NT2/D1 (cell line): ENCODE data around the gene LTBP1.

Source experiments
- DNase-seq: peaks from one replicate; pipeline ENCODE4 v3.0.0-alpha.2; 2011; ENCODE audit warnings: low read depth, low spot score
- H3K27me3 ChIP-seq: 2 replicates; pipeline ENCODE4 v1.6.0; 2011; ENCODE audit warnings: mild to moderate bottlenecking; ENCODE audit not compliant: insufficient read length, insufficient read depth
- H3K36me3 ChIP-seq: 2 replicates; pipeline ENCODE4 v1.6.1; 2011; ENCODE audit warnings: mild to moderate bottlenecking, low read length, mixed read lengths; ENCODE audit not compliant: insufficient read depth, insufficient read length
- H3K4me1 ChIP-seq: 2 replicates; pipeline ENCODE4 v1.5.1; 2011; ENCODE audit not compliant: insufficient read depth, insufficient read length
- H3K4me3 ChIP-seq: 2 replicates; pipeline ENCODE4 v1.5.1; 2011; ENCODE audit warnings: low read depth; ENCODE audit not compliant: insufficient read length
- H3K9ac ChIP-seq: 2 replicates; pipeline ENCODE4 v1.6.0; 2011; ENCODE audit warnings: low read depth; ENCODE audit not compliant: insufficient read length
- H3K9me3 ChIP-seq: 2 replicates; pipeline ENCODE4 v1.5.1; 2011; ENCODE audit warnings: mild to moderate bottlenecking, low read length; ENCODE audit not compliant: insufficient read depth
- SUZ12 ChIP-seq: IDR thresholded peaks from 2 replicates; pipeline ENCODE4 v1.6.1; 2011; ENCODE audit not compliant: insufficient read length, insufficient read depth; ENCODE audit errors: extremely low read depth
- YY1 ChIP-seq: IDR thresholded peaks from 2 replicates; pipeline ENCODE4 v1.6.1; 2011; ENCODE audit not compliant: insufficient read length, insufficient read depth
- ZNF274 ChIP-seq: IDR thresholded peaks from 2 replicates; pipeline ENCODE4 v1.6.1; 2011; ENCODE audit warnings: mild to moderate bottlenecking, low read depth, low read length

Gene LTBP1, protein sequence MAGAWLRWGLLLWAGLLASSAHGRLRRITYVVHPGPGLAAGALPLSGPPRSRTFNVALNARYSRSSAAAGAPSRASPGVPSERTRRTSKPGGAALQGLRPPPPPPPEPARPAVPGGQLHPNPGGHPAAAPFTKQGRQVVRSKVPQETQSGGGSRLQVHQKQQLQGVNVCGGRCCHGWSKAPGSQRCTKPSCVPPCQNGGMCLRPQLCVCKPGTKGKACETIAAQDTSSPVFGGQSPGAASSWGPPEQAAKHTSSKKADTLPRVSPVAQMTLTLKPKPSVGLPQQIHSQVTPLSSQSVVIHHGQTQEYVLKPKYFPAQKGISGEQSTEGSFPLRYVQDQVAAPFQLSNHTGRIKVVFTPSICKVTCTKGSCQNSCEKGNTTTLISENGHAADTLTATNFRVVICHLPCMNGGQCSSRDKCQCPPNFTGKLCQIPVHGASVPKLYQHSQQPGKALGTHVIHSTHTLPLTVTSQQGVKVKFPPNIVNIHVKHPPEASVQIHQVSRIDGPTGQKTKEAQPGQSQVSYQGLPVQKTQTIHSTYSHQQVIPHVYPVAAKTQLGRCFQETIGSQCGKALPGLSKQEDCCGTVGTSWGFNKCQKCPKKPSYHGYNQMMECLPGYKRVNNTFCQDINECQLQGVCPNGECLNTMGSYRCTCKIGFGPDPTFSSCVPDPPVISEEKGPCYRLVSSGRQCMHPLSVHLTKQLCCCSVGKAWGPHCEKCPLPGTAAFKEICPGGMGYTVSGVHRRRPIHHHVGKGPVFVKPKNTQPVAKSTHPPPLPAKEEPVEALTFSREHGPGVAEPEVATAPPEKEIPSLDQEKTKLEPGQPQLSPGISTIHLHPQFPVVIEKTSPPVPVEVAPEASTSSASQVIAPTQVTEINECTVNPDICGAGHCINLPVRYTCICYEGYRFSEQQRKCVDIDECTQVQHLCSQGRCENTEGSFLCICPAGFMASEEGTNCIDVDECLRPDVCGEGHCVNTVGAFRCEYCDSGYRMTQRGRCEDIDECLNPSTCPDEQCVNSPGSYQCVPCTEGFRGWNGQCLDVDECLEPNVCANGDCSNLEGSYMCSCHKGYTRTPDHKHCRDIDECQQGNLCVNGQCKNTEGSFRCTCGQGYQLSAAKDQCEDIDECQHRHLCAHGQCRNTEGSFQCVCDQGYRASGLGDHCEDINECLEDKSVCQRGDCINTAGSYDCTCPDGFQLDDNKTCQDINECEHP (N-terminal part only)

DNA sequence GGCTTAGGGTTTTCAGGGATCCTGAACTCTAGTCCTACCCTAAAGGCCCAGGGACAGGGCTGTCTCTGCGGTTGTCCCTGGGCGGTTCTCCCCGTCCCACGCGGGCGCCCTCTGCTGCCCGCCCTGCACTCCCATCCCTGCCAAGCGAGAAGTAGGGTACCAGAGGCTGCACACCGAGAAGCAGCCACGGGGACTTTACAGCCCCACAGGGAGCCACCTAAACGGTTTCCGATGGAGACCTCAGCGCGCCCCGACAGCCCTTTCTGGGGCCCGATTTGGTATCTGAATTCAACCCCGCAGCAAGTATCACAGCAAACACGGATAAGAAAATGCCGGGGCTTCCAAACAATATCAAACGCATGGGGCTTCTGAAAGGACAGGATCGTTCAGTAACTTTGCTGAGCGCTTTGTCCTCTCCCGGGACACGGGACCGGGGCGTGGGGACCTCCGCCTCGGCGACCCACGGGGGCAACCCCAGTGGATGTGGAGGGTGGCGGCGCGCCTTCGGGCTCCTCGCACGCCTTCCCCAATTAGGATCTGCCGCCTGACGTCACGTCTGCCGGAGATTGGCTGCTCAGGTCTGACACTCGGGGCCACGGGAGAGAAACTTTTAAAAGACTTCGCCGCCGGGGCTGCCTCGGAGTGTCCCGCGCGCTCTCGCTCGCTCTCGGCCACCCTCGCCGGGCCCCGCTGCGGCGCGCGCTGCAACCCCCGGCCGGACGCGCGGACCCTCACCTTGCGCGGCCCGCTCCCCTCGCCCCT is at the start of gene LTBP1:
Gene LTBP1, plus strand, starts transcription at position 640 of the 762 bp plus-strand sequence. CDS start 372 bp downstream, outside the sequence.
- Histone ChIP-seq H3K4me1 (no peaks in the 10 kb centered on the region), H3K9ac (peak within 1 kb of the TSS; percentile 85), H3K27me3 (no peaks in the 10 kb centered on the region), H3K4me3 (peak within 1 kb of the TSS; percentile 55), H3K9me3 (no peaks in the 10 kb centered on the region), H3K36me3 (no peaks in the 10 kb centered on the region)
- TF ChIP-seq ZNF274, result no peak
- no peak for TF ChIP-seq YY1
- TF ChIP-seq SUZ12, result no peak
- peak; percentile 59 for DNase-seq

- Histone ChIP-seq H3K4me1 (no peaks in the 10 kb centered on the region), H3K4me3 (no peak overlapping the region), H3K27me3 (no peaks in the 10 kb centered on the region), H3K9me3 (no peaks in the 10 kb centered on the region), H3K36me3 (no peaks in the 10 kb centered on the region), H3K9ac (no peak overlapping the region)
- TF ChIP-seq SUZ12 (no peak), ZNF274 (no peak), YY1 (no peak)
- DNase-seq, result no peak
Observed at GRCh38 chr2:32900246-32900973, 46.3 kb upstream of the LTBP1 start.

- DNase-seq, result no peak
- TF ChIP-seq YY1 (no peak), SUZ12 (no peak), ZNF274 (no peak)
- Histone ChIP-seq H3K27me3 (no peaks in the 10 kb centered on the region), H3K4me3 (no peak overlapping the region), H3K36me3 (no peaks in the 10 kb centered on the region), H3K4me1 (no peaks in the 10 kb centered on the region), H3K9ac (no peak overlapping the region), H3K9me3 (no peaks in the 10 kb centered on the region; the same call in 1 of the 2 replicates)
Observed at GRCh38 chr2:32901313-32901712, 45.4 kb upstream of the LTBP1 start.

DNA sequence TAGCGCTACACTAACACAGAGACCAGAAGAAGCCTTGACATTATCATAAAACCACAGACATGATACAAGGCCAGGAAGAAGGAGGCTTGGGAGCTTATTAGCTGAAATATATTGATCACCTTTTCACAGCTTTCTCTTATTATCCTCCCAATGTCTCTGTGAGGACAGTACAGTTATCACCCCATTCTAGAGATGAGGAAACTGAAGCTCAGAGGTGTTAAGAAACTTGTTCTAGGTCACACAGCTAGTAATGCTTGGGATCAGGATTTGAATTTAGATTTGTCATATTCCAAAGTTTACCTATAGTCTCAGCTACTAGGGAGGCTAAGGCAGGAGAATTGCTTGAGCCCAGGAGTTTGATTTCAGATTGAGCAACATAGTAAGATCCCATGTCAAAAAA is 44.6 kb upstream of the LTBP1 start:
- no peak overlapping the region for H3K4me3 ChIP-seq
- H3K9ac ChIP-seq, result no peak overlapping the region
- H3K9me3 ChIP-seq, result no peaks in the 10 kb centered on the region; the same call in 1 of the 2 replicates
- no peaks in the 10 kb centered on the region for H3K4me1 ChIP-seq
- H3K36me3 ChIP-seq, result no peaks in the 10 kb centered on the region
- TF ChIP-seq YY1, result no peak
- TF ChIP-seq SUZ12, result no peak
- TF ChIP-seq ZNF274, result no peak
- H3K27me3 ChIP-seq, result no peaks in the 10 kb centered on the region
- no peak for DNase-seq

DNA sequence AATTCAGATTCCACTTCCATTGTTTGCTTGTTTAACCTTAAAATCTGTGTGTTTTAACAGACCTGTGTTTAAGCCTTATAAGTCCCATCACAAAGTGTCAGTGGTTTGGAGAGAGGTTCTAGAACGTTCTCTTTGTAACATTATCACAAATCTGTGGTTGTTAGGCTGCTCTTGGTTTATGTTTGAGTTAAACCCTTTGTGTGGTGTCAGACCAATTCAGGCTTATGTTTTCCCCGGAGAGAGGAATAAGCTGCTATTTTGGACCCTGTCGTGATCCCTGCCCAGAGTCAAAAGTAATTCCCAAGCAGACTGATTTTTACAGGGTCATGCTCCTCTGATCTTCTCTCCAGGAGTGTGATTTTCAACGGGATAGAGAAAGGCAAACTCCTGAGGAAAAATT is 43.8 kb upstream of the LTBP1 start:
- Histone ChIP-seq H3K9me3 (no peaks in the 10 kb centered on the region; the same call in 1 of the 2 replicates), H3K9ac (no peak overlapping the region), H3K4me1 (no peaks in the 10 kb centered on the region), H3K4me3 (no peak overlapping the region), H3K27me3 (no peaks in the 10 kb centered on the region), H3K36me3 (no peaks in the 10 kb centered on the region)
- no peak for DNase-seq
- TF ChIP-seq YY1, result no peak
- TF ChIP-seq SUZ12, result no peak
- no peak for TF ChIP-seq ZNF274

- H3K36me3 ChIP-seq, result no peaks in the 10 kb centered on the region
- no peak overlapping the region for H3K9ac ChIP-seq
- no peak for DNase-seq
- no peak for TF ChIP-seq YY1
- TF ChIP-seq ZNF274, result no peak
- TF ChIP-seq SUZ12, result no peak
- H3K27me3 ChIP-seq, result no peaks in the 10 kb centered on the region
- H3K9me3 ChIP-seq, result no peaks in the 10 kb centered on the region; the same call in 1 of the 2 replicates
- no peaks in the 10 kb centered on the region for H3K4me1 ChIP-seq
- no peak overlapping the region for H3K4me3 ChIP-seq
Observed at GRCh38 chr2:32904074-32904473, 42.7 kb upstream of the LTBP1 start.
